T-helper 1 cell treated with Interleukin-12 subunit alpha and Interleukin-12 subunit beta and Interleukin-4 antibody, amounts not matched to agents 30 μg/mL and 1 μg/mL, for 36 hours (primary cell): ENCODE results near the gene COL19A1.

Experiments
- H3K27ac Mint-ChIP-seq: one replicate; pipeline ENCODE4 v1.8.0; 2021; ENCODE audit warnings: mild to moderate bottlenecking, mixed read lengths
- H3K27me3 Mint-ChIP-seq: one replicate; pipeline ENCODE4 v1.8.0; 2021; ENCODE audit warnings: low read depth, mixed read lengths
- H3K36me3 Mint-ChIP-seq: one replicate; pipeline ENCODE4 v1.8.0; 2021; ENCODE audit warnings: low read depth, mixed read lengths
- H3K4me1 Mint-ChIP-seq: one replicate; pipeline ENCODE4 v1.8.0; 2021; ENCODE audit warnings: low read depth, mixed read lengths
- H3K4me3 Mint-ChIP-seq: one replicate; pipeline ENCODE4 v1.8.0; 2021; ENCODE audit warnings: mild to moderate bottlenecking, moderate library complexity, mixed read lengths
- H3K9me3 Mint-ChIP-seq: one replicate; pipeline ENCODE4 v1.8.0; 2021; ENCODE audit warnings: mixed read lengths

COL19A1 gene

GRCh38 chr6:70145178-70145577 lies 278.8 kb downstream of the COL19A1 start:
- Mint-ChIP-seq H3K27ac (no peak overlapping the region), H3K27me3 (no peaks in the 10 kb centered on the region)

GRCh38 chr6:70149209-70149788 lies 282.9 kb downstream of the COL19A1 start:
- Mint-ChIP-seq H3K4me3 (no peak overlapping the region), H3K36me3 (no peaks in the 10 kb centered on the region), H3K27ac (no peak overlapping the region), H3K27me3 (no peaks in the 10 kb centered on the region), H3K4me1 (no peaks in the 10 kb centered on the region), H3K9me3 (no peaks in the 10 kb centered on the region)

More at GRCh38 chr6:70145178-70145577, 278.8 kb downstream of the COL19A1 start:
- Mint-ChIP-seq H3K9me3 (no peaks in the 10 kb centered on the region), H3K4me1 (no peaks in the 10 kb centered on the region), H3K4me3 (no peak overlapping the region), H3K36me3 (no peaks in the 10 kb centered on the region)

DNA sequence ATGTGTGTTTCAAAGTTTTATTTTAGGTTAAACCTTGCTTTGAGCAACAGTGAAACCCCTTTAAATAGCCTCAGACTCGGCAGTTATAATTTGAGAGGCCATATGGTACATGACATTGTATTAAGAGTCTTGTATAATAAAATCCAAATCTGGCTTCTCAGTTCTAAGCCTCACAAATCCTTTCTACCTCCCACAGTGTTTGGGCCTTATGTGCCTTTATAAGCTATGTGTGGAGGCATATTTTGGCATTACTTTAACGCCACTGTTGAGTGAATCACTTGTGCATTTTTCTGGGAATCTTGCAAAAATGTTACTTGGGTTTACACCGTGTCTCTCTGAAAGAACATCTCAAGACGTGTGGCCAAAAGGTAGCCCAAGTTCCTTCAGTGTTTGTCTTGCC lies 284.2 kb downstream of the COL19A1 start:
- H3K4me1 Mint-ChIP-seq, result no peaks in the 10 kb centered on the region
- no peaks in the 10 kb centered on the region for H3K27me3 Mint-ChIP-seq
- H3K4me3 Mint-ChIP-seq, result no peak overlapping the region
- H3K9me3 Mint-ChIP-seq, result no peaks in the 10 kb centered on the region
- H3K27ac Mint-ChIP-seq, result no peak overlapping the region
- H3K36me3 Mint-ChIP-seq, result no peaks in the 10 kb centered on the region

DNA sequence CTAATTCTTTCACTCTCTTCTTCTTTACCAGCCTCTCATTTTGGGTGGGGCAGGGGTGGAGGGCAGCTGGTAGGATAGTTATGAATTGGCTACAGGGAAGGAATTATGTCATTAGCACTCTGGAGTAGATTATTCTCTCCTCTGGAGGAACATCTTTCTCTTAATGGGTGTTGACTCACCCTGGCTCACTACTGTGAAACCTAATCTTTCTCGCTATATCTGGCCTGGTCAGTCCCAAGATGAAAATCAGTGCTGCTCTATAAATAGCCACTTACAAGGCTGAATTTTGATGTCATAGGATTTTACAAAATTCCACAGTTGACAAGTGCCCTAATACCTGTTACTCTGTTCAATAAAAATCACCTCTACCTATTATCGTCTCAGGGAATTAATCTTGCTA lies 285.3 kb downstream of the COL19A1 start:
- H3K27me3 Mint-ChIP-seq, result no peaks in the 10 kb centered on the region
- H3K4me1 Mint-ChIP-seq, result no peaks in the 10 kb centered on the region
- no peaks in the 10 kb centered on the region for H3K9me3 Mint-ChIP-seq
- H3K4me3 Mint-ChIP-seq, result no peak overlapping the region
- H3K27ac Mint-ChIP-seq, result no peak overlapping the region
- no peaks in the 10 kb centered on the region for H3K36me3 Mint-ChIP-seq

- Mint-ChIP-seq H3K4me3 (no peak overlapping the region), H3K9me3 (no peaks in the 10 kb centered on the region), H3K36me3 (no peaks in the 10 kb centered on the region), H3K27ac (no peak overlapping the region), H3K27me3 (no peaks in the 10 kb centered on the region), H3K4me1 (no peaks in the 10 kb centered on the region)
Measured at GRCh38 chr6:70152786-70153185, 286.4 kb downstream of the COL19A1 start.

DNA sequence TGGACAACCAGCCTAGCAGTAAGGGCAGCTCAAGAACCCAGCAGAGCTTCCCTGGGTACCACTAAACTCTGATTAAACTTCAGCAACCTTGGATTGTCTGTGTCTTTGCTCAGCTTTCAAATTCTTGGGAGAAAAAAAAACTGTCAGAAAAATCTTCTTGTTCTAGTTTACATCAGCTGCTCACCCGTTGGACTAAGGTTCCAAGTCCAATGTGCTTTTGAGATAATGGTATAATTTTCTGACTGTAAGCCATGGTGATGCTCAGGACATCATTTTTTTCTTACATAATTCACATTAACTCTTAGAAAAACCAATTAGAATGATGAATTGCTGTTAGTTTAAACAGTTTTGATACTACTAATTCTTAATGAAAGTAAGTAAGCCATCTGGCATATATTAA lies 290.7 kb downstream of the COL19A1 start:
- H3K4me3 Mint-ChIP-seq, result no peak overlapping the region
- no peaks in the 10 kb centered on the region for H3K9me3 Mint-ChIP-seq
- H3K36me3 Mint-ChIP-seq, result no peaks in the 10 kb centered on the region
- no peak overlapping the region for H3K27ac Mint-ChIP-seq
- H3K4me1 Mint-ChIP-seq, result no peaks in the 10 kb centered on the region
- H3K27me3 Mint-ChIP-seq, result peaks cover 6% of the 10 kb centered on the region

DNA sequence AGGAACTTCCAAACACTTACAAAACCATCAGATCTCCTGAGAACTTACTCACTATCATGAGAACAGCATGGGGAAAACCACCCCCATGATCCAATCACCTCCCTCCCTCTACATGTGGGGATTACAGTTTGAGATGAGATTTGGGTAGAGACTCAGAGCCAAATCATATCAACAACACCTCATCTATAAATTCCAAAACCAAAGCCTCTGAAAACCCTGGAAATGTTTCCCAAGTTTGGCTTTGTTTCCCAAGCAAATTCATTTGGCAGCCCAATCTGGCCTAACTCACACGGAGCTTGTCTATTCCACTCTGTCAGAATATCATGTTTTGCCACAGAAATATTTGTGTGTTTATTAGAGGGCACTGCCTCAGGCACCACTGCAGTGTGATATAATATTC lies 293.9 kb downstream of the COL19A1 start:
- H3K4me3 Mint-ChIP-seq, result no peak overlapping the region
- no peaks in the 10 kb centered on the region for H3K9me3 Mint-ChIP-seq
- no peaks in the 10 kb centered on the region for H3K4me1 Mint-ChIP-seq
- no peaks in the 10 kb centered on the region for H3K36me3 Mint-ChIP-seq
- peaks cover 14% of the 10 kb centered on the region for H3K27me3 Mint-ChIP-seq
- H3K27ac Mint-ChIP-seq, result no peak overlapping the region

GRCh38 chr6:70162972-70163371 lies 296.6 kb downstream of the COL19A1 start:
- H3K27ac Mint-ChIP-seq, result no peak overlapping the region
- H3K4me3 Mint-ChIP-seq, result no peak overlapping the region
- H3K27me3 Mint-ChIP-seq, result peaks cover 26% of the 10 kb centered on the region
- H3K36me3 Mint-ChIP-seq, result no peaks in the 10 kb centered on the region
- H3K9me3 Mint-ChIP-seq, result no peaks in the 10 kb centered on the region
- peaks cover 5% of the 10 kb centered on the region for H3K4me1 Mint-ChIP-seq

DNA sequence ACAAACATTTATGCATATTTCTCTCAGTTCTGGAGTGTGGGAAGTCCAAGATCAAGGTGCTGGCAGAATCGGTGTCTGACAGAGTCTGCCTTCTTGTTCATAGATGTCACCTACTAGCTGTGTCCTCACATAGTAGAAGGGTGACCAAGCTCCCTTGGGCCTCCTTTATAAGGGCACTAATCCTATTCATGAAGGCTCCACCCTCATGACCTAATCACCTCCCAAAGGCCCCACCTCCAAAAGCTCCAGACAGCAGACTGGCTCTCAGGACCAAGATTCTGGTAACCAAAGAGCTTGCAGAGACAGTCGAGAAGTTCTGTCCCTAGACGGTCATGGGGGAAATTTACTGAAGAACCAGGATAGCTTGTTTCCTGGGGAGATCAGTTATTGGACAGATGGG lies 297.4 kb downstream of the COL19A1 start:
- H3K27me3 Mint-ChIP-seq, result peaks cover 26% of the 10 kb centered on the region
- H3K36me3 Mint-ChIP-seq, result no peaks in the 10 kb centered on the region
- peaks cover 5% of the 10 kb centered on the region for H3K4me1 Mint-ChIP-seq
- no peak overlapping the region for H3K4me3 Mint-ChIP-seq
- no peak overlapping the region for H3K27ac Mint-ChIP-seq
- H3K9me3 Mint-ChIP-seq, result no peaks in the 10 kb centered on the region

GRCh38 chr6:70164556-70164955 lies 298.2 kb downstream of the COL19A1 start:
- Mint-ChIP-seq H3K4me3 (no peak overlapping the region), H3K4me1 (peaks cover 5% of the 10 kb centered on the region), H3K36me3 (no peaks in the 10 kb centered on the region), H3K27me3 (peaks cover 26% of the 10 kb centered on the region), H3K27ac (no peak overlapping the region), H3K9me3 (no peaks in the 10 kb centered on the region)

GRCh38 chr6:70166088-70166958 lies 300.0 kb downstream of the COL19A1 start:
- no peaks in the 10 kb centered on the region for H3K36me3 Mint-ChIP-seq
- peaks cover 5% of the 10 kb centered on the region for H3K4me1 Mint-ChIP-seq
- H3K9me3 Mint-ChIP-seq, result no peaks in the 10 kb centered on the region
- H3K27ac Mint-ChIP-seq, result no peak overlapping the region
- H3K4me3 Mint-ChIP-seq, result no peak overlapping the region
- H3K27me3 Mint-ChIP-seq, result peaks cover 21% of the 10 kb centered on the region

GRCh38 chr6:70168681-70169377 lies 302.5 kb downstream of the COL19A1 start:
- no peaks in the 10 kb centered on the region for H3K36me3 Mint-ChIP-seq
- H3K4me1 Mint-ChIP-seq, result peaks cover 5% of the 10 kb centered on the region
- no peak overlapping the region for H3K27ac Mint-ChIP-seq
- peaks cover 25% of the 10 kb centered on the region for H3K27me3 Mint-ChIP-seq
- no peaks in the 10 kb centered on the region for H3K9me3 Mint-ChIP-seq
- no peak overlapping the region for H3K4me3 Mint-ChIP-seq

GRCh38 chr6:70171236-70171635 lies 304.9 kb downstream of the COL19A1 start:
- Mint-ChIP-seq H3K9me3 (no peaks in the 10 kb centered on the region), H3K36me3 (no peaks in the 10 kb centered on the region), H3K4me1 (peaks cover 2% of the 10 kb centered on the region), H3K27ac (no peak overlapping the region), H3K4me3 (no peak overlapping the region), H3K27me3 (peaks cover 13% of the 10 kb centered on the region)

DNA sequence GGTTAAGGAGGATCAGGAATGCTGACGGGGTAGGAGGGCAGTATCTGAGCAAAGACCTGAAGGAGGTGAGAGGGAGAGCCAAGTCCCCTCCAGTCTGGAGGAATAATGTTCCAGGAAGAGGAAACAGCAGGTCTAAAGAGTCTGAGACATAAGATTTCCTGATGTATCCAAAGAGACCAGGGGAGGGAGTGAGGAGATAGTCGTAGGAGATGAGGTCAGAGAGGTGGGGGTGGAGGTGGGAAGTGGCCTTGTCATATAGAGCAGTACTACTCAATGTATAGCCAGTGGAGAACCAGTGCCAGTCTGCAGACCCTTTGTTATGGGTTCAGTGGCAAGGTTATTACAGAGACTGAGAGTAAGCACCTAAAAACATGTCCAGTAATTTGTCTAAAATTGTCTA lies 305.9 kb downstream of the COL19A1 start:
- Mint-ChIP-seq H3K27me3 (peaks cover 4% of the 10 kb centered on the region), H3K27ac (no peak overlapping the region), H3K4me3 (no peak overlapping the region), H3K4me1 (no peaks in the 10 kb centered on the region), H3K9me3 (no peaks in the 10 kb centered on the region), H3K36me3 (no peaks in the 10 kb centered on the region)

DNA sequence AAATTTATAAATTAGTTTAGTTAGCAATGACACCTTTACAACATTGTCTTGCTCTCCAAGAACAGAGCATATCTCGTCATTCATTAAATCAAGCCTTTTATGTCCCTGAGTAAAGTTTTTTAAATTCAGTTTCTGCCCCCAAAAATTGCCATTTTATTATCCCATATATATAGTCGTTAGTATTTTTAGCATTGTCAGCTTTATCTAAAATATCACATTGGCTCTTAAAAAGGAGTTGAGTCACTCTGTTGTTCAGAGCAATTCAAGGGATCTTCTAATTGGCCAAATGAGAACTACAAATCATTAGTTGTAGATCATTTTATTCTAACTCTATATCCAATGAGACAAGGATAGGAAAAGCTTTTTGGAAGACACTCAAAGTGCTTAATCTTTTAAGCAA lies 309.4 kb downstream of the COL19A1 start:
- no peak overlapping the region for H3K27ac Mint-ChIP-seq
- H3K27me3 Mint-ChIP-seq, result peaks cover 4% of the 10 kb centered on the region
- no peaks in the 10 kb centered on the region for H3K9me3 Mint-ChIP-seq
- no peaks in the 10 kb centered on the region for H3K36me3 Mint-ChIP-seq
- H3K4me1 Mint-ChIP-seq, result no peaks in the 10 kb centered on the region
- H3K4me3 Mint-ChIP-seq, result no peak overlapping the region
